A673 (cell line): ENCODE measurements around the gene TRIM40. TPM values are rescaled to one million over a fixed set of nuclear protein-coding genes. Genes with fewer than 3 reads are reported as not detected.

Experiments
- BruUV-seq: library from RNA; stranded (reverse); fragments of 400-500 nt; replicated peaks from 2 replicates; lab custom pipeline; 2021; lab: Mats Ljungman, UMichigan
- CTCF ChIA-PET: fragments of 300-600 bp; sonication (Branson Sonifier 250); formaldehyde crosslinking; loops from one replicate; lab custom pipeline; 2022; ENCODE audit warnings: antibody characterized with exemption; lab: Charles Lee
- POLR2A ChIA-PET: fragments of 300-600 bp; sonication (Branson Sonifier 250); formaldehyde crosslinking; loops from one replicate; lab custom pipeline; 2022; ENCODE audit warnings: antibody characterized with exemption; ENCODE audit not compliant: low non-redundant PET; lab: Charles Lee
- DNase-seq: peaks from one replicate; pipeline ENCODE4 v3.0.0-alpha.2; 2015; ENCODE audit warnings: low spot score
- H3K27ac ChIP-seq: fragments of 200-600 bp; sonication (generic); 2 replicates; pipeline ENCODE4 v1.5.1; 2016; ENCODE audit warnings: mixed run types, low read depth, mild to moderate bottlenecking, mixed read lengths, antibody characterized with exemption, low read length; ENCODE audit not compliant: poor library complexity, severe bottlenecking
- H3K27me3 ChIP-seq: fragments of 200-600 bp; sonication (generic); replicated peaks from 2 replicates; pipeline ENCODE4 v1.6.1; 2017; ENCODE audit warnings: mixed run types, low read depth, mild to moderate bottlenecking, mixed read lengths, antibody characterized with exemption, low read length; ENCODE audit not compliant: insufficient read depth, poor library complexity
- H3K36me3 ChIP-seq: fragments of 200-600 bp; sonication (generic); 2 replicates; pipeline ENCODE4 v1.6.1; 2016; ENCODE audit warnings: mixed run types, mild to moderate bottlenecking, mixed read lengths, antibody characterized with exemption, low read length; ENCODE audit not compliant: insufficient read depth, poor library complexity, severe bottlenecking
- H3K4me1 ChIP-seq: fragments of 200-600 bp; sonication (generic); 2 replicates; pipeline ENCODE4 v1.6.1; 2017; ENCODE audit warnings: mixed run types, mild to moderate bottlenecking, mixed read lengths, antibody characterized with exemption, low read length; ENCODE audit not compliant: insufficient read depth, poor library complexity, severe bottlenecking
- H3K4me3 ChIP-seq: fragments of 200-600 bp; sonication (generic); 2 replicates; pipeline ENCODE4 v1.5.1; 2016; ENCODE audit warnings: low read depth, mixed run types, mild to moderate bottlenecking, mixed read lengths, low read length; ENCODE audit not compliant: poor library complexity, severe bottlenecking
- H3K9me3 ChIP-seq: fragments of 200-600 bp; sonication (generic); 2 replicates; pipeline ENCODE4 v1.6.1; 2016; ENCODE audit warnings: mixed run types, low read depth, mild to moderate bottlenecking, mixed read lengths, antibody characterized with exemption, low read length; ENCODE audit not compliant: poor library complexity, severe bottlenecking
- CTCF ChIP-seq: fragments of 300-800, 200-600 bp; sonication (generic); conservative IDR thresholded peaks from 2 replicates; pipeline ENCODE4 v1.5.1; 2017; ENCODE audit warnings: low read depth, mild to moderate bottlenecking, antibody characterized with exemption, low read length, moderate library complexity, mixed read lengths
- EZH2 ChIP-seq: fragments of 200-600 bp; sonication (generic); IDR thresholded peaks from 2 replicates; pipeline ENCODE4 v1.6.1; 2017; ENCODE audit warnings: borderline replicate concordance, low read depth, mild to moderate bottlenecking, mixed read lengths, antibody characterized with exemption, low read length; ENCODE audit not compliant: poor library complexity, severe bottlenecking
- intact Hi-C: fragments of 100-400 bp; cut with micrococcal nuclease; formaldehyde crosslinking; loops from one replicate; pipeline ENCODE4 v1.10.0; 2022; ENCODE audit not compliant: unreplicated experiment
- total RNA-seq: library from RNA; stranded (reverse); gene quantifications from 2 replicates; pipeline ENCODE4 v1.2.3, GENCODE V29; 2021

TRIM40 gene
- total RNA-seq, 1 experiment from 2014 or later: not detected

- intact Hi-C loops: no loop called here
- Histone ChIP-seq H3K4me3 (no peak overlapping the region), H3K27me3 (no peaks in the 10 kb centered on the region), H3K36me3 (peaks cover 24% of the 10 kb centered on the region), H3K9me3 (no peaks in the 10 kb centered on the region), H3K27ac (no peak overlapping the region), H3K4me1 (no peaks in the 10 kb centered on the region)
- TF ChIP-seq EZH2 (no peak), CTCF (no peak)
- ChIA-PET CTCF (no interaction called here), POLR2A (no interaction called here)
- no peak for DNase-seq
- no TSS peak for BruUV-seq
Measured at GRCh38 chr6:30196376-30196775, 60.4 kb downstream of the TRIM40 start.

Other genes with a start within 250 kb of the TRIM40 start
- gene HLA-A, start 193.6 kb upstream of the TRIM40 start, total RNA-seq: 190 TPM in 2 replicates
- 30.9 and 34.2 TPM in 2 replicates for gene POLR1H, start 74.9 kb upstream of the TRIM40 start, total RNA-seq
- gene PPP1R11, start 68.9 kb upstream of the TRIM40 start, total RNA-seq: 46.2 and 46.8 TPM in 2 replicates
- gene RNF39, start 60.4 kb upstream of the TRIM40 start, total RNA-seq: not detected in 2 replicates
- gene TRIM31, start 23.1 kb upstream of the TRIM40 start, total RNA-seq: not detected in 2 replicates
- not detected in 2 replicates for gene TRIM10, start 25.1 kb downstream of the TRIM40 start, total RNA-seq
- not detected in 2 replicates for gene TRIM15, start 27.4 kb downstream of the TRIM40 start, total RNA-seq
- gene TRIM26, start 77.3 kb downstream of the TRIM40 start, total RNA-seq: 38.6 and 41.3 TPM in 2 replicates
- gene TRIM39, start 190.8 kb downstream of the TRIM40 start, total RNA-seq: 13.7 and 14.3 TPM in 2 replicates
- gene RPP21, start 209.0 kb downstream of the TRIM40 start, total RNA-seq: 65.1 and 65.9 TPM in 2 replicates